SH-SY5Y (cell line): ENCODE results near the gene ATP6V1G3.

ENCODE experiments used
- GATA2 ChIP-seq: IDR thresholded peaks from 2 replicates; pipeline ENCODE4 v1.6.1; 2011; ENCODE audit warnings: mild to moderate bottlenecking, low read depth, low read length
- GATA3 ChIP-seq: IDR thresholded peaks from 2 replicates; pipeline ENCODE4 v1.6.1; 2011; ENCODE audit warnings: low read depth, mild to moderate bottlenecking, low read length, moderate library complexity

DNA sequence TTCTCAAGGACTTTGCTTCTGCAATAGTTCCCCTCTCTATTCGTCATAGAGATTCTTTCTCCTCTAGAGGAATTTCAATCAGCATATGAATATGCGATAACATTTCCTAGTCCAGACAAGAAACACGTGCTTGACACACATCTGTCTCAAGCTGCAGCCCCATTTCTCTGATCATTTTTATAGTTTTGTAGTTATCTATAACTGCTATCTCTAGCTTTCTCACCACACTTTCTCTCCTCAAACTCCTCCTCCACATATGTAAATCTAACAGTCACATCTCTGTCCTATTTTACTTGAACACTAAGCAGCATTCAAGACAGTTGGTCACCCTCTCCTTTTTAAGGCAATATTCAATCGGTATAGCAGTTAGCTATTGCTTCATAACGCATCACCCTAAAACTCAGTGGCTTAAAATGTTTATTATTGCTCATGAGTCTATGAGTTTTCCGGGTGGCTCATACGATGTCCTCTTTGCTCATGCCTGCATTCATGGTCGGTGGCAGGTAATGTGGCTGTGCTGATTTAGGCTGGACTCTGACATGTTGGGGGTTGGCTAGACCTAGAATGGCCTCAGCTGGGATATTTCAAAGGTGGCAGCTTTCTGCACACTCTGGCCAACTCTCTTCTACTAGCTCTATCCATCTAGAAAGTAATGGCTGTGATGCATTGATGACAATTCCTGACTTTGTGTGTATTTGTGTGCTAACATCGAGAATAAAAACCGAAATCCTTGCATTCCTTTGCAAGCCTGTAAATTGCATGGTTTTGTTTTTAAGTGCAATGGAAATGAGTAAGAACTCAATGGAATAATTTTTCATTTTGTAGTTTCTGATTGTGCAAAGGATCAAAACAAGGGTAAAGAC is 20.6 kb downstream of the ATP6V1G3 start:
- TF ChIP-seq GATA2, result no peak
- TF ChIP-seq GATA3, result no peak
